Stomach (tissue), 4 donors: ENCODE data around the gene PALM.

Experiments used
- EP300 ChIP-seq: sonication (generic); formaldehyde crosslinking; IDR thresholded peaks from one replicate; pipeline ENCODE4 v1.6.1; 2017; ENCODE audit warnings: antibody characterized with exemption
- TF ChIP-seq, protein P1 (sequence below), 7 experiments: fragments of 450-650 bp in 4 of 7; fragments of 200-600 bp in 3 of 7; sonication (generic) in 3 of 7; IDR thresholded peaks; one replicate each; pipeline ENCODE4 v1.5.1; 2016 to 2019; ENCODE audit warnings: antibody characterized with exemption in 7 of 7, control low read depth in 2 of 7, mild to moderate bottlenecking in 1 of 7

DNA sequence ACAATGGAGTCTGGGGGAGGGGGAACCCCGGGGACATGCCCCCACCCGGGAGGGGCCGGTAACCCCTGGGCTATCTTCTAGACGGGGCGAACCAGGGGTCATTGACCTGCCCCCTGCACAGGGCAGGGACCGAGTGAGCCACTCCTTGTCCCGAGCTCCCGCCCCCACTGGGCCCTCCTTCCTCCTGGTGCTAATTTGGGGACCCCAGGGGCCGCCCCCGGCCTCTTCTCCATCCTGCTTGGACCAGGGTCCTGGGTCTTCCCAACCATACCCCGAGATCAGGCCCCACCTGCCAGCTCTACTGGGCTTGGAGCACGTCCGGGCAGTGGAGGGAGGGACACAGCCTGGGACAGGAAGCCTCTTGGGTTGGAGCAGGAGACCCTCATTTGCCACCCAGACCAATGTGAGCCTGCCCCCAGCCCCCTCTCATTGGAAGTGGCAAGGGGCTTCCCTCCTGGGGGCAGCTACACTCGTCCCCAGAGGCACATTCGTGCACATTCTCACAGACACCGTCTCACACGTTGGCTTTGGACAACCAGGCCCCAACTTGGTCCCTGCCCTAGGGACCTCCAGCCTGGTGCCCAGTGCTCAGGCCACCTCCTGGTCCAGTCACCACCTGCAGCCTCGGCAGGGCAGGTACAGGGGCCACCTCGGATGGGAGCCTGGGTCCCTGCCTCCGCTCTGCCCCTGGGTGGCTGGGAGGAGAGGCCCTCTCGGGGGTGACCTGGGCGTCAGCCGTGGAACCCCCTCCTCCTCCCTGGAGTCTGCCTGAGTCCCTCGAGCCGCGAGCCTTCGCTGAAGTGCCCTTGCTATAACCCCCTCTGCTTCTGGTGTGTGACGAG lies 38.9 kb downstream of the PALM start:
- TF ChIP-seq, protein P1, sequence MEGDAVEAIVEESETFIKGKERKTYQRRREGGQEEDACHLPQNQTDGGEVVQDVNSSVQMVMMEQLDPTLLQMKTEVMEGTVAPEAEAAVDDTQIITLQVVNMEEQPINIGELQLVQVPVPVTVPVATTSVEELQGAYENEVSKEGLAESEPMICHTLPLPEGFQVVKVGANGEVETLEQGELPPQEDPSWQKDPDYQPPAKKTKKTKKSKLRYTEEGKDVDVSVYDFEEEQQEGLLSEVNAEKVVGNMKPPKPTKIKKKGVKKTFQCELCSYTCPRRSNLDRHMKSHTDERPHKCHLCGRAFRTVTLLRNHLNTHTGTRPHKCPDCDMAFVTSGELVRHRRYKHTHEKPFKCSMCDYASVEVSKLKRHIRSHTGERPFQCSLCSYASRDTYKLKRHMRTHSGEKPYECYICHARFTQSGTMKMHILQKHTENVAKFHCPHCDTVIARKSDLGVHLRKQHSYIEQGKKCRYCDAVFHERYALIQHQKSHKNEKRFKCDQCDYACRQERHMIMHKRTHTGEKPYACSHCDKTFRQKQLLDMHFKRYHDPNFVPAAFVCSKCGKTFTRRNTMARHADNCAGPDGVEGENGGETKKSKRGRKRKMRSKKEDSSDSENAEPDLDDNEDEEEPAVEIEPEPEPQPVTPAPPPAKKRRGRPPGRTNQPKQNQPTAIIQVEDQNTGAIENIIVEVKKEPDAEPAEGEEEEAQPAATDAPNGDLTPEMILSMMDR (IDR thresholded peaks at IDR 0.05): no peak
- TF ChIP-seq EP300: no peak
